Cardiac muscle cell (in vitro differentiated cells and primary cell): ENCODE results near the gene ARFGAP3. TPM values are rescaled to one million over a fixed set of nuclear protein-coding genes. Genes with fewer than 3 reads are reported as not detected.

ENCODE experiments used
- DNase-seq, 2 donors: peaks; one replicate each; pipeline versions ENCODE4 v3.0.0 to v3.0.0-alpha.2; 2010 to 2017; ENCODE audit warnings: low read depth in 1 of 2, low spot score in 1 of 2
- H3K27ac ChIP-seq: fragments of 200-600 bp; sonication (generic); 2 replicates; pipeline ENCODE4 v1.5.1; 2016
- H3K27me3 ChIP-seq: fragments of 200-600 bp; sonication (generic); 2 replicates; pipeline ENCODE4 v1.6.0; 2016; ENCODE audit warnings: control low read depth
- H3K36me3 ChIP-seq: fragments of 200-600 bp; sonication (generic); 2 replicates; pipeline ENCODE4 v1.5.1; 2016; ENCODE audit warnings: control low read depth
- H3K4me1 ChIP-seq: fragments of 200-600 bp; sonication (generic); 2 replicates; pipeline ENCODE4 v1.8.1; 2017; ENCODE audit warnings: low read depth, mild to moderate bottlenecking, mixed run types
- H3K4me3 ChIP-seq: fragments of 200-600 bp; sonication (generic); 2 replicates; pipeline ENCODE4 v1.5.1; 2016; ENCODE audit warnings: mild to moderate bottlenecking
- H3K9me3 ChIP-seq: fragments of 200-600 bp; sonication (generic); 2 replicates; pipeline ENCODE4 v1.5.1; 2017; ENCODE audit warnings: low read depth, mild to moderate bottlenecking, control low read depth
- CTCF ChIP-seq: IDR thresholded peaks from 2 replicates; pipeline ENCODE4 v1.5.1; 2012; ENCODE audit warnings: low read depth, mild to moderate bottlenecking, low read length
- polyA plus RNA-seq: library from polyadenylated mRNA; unstranded; fragments of >200 nt; fragmentation: Nextera tagmentation; extraction: Ambion mirVana; gene quantifications from 2 replicates; pipeline ENCODE4 v1.2.1, GENCODE V29; 2016
- total RNA-seq: library from RNA; depleted of rRNA; stranded (reverse); fragments of >200 nt; gene quantifications from 2 replicates; pipeline ENCODE4 v1.2.3, GENCODE V29; 2016

ARFGAP3 gene
- total and polyA plus RNA-seq, 2 experiments from 2014 or later = 26.3 to 38.2 TPM

DNA sequence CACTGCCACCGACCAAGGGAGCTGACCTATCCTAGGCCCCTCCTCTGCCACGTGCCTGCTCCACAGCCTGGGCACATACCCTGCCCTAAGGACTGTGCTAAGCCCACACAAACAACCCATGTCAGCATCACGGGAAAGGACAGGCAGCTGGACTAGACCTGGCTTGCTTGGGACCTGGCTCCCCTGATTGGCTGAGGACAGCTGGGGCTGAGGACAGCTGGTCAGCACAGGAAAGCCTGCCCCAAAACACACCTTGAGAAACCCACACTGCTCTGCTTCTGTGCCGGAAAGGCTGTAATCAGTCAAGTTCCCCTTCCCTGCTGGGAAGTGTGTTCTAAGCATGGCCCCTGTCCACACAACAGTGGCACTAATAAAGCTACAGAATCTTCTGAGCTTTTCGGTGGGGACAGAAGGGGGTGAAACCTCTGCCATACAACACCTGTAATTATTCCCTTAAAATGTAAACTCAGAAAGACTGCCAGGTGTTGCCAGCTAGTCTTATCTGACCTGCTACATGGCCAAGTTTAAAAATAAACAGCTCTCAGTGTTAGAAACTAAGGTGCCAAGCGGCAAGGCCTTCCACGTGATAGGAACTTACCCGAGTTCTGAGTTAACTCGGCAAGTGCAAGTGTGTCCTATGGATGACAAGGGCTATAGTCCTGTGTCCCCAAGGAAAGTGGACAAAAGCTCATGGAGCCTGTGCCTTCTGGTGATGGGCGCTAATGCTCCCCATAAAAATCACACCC is 35.7 kb upstream of the ARFGAP3 start:
- Histone ChIP-seq H3K27ac (no peak overlapping the region), H3K4me3 (no peak overlapping the region), H3K4me1 (peaks cover 3% of the 10 kb centered on the region), H3K36me3 (peaks cover 9% of the 10 kb centered on the region), H3K9me3 (no peaks in the 10 kb centered on the region), H3K27me3 (no peaks in the 10 kb centered on the region)
- TF ChIP-seq CTCF = no peak
- no peak for DNase-seq

DNA sequence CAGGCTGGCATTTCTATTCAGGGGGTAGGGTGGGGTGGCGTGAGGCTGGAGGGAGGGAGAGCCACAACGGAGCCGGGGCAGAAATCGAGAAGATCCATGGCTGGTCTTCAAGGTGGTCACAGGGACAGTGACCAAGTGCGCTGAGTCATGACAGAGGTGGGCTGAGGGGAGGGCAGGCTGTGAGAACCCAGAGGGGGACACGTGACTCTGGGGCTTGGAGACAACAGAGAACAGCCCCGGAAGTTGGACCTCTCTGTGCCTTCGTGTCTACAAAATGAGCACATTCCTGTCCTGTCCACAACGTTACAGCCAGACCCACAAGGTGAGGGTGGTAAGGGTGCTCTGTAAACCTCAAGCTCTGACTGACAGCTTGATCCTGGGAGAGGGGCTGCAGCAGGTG is 35.1 kb upstream of the ARFGAP3 start:
- TF ChIP-seq CTCF = no peak
- Histone ChIP-seq H3K4me1 (peaks cover 3% of the 10 kb centered on the region), H3K4me3 (no peak overlapping the region), H3K27me3 (no peaks in the 10 kb centered on the region), H3K9me3 (no peaks in the 10 kb centered on the region), H3K36me3 (peaks cover 9% of the 10 kb centered on the region), H3K27ac (no peak overlapping the region)
- no peak for DNase-seq

GRCh38 chr22:42891696-42892095 is 34.6 kb upstream of the ARFGAP3 start:
- Histone ChIP-seq H3K4me1 (peaks cover 3% of the 10 kb centered on the region), H3K27ac (no peak overlapping the region), H3K27me3 (no peaks in the 10 kb centered on the region), H3K9me3 (no peaks in the 10 kb centered on the region), H3K4me3 (no peak overlapping the region), H3K36me3 (peaks cover 9% of the 10 kb centered on the region)
- TF ChIP-seq CTCF = no peak
- no peak for DNase-seq

DNA sequence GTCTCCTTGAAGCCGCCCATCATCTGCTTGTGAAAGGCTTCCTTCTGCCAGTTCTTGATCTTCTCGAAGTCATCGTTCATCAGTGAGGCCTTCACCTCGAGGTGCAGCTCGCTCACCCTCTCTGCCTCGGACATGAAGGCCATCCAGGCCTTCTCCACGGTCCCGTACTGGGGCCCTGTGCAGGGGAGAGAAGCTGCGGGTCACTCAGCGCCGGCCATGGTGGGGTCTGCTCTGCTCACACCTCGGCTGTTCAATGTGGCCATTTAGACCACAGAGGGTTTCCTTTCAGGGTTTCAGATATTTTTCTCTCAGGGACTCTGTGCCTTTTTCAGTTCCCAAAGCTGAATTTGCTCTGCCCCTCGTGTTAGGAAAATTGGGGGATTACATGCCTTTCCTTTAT is 33.9 kb upstream of the ARFGAP3 start:
- no peak for TF ChIP-seq CTCF
- H3K36me3 ChIP-seq = peaks cover 9% of the 10 kb centered on the region
- H3K4me1 ChIP-seq = peaks cover 3% of the 10 kb centered on the region
- no peaks in the 10 kb centered on the region for H3K9me3 ChIP-seq
- H3K4me3 ChIP-seq = no peak overlapping the region
- H3K27ac ChIP-seq = no peak overlapping the region
- no peak for DNase-seq
- no peaks in the 10 kb centered on the region for H3K27me3 ChIP-seq

DNA sequence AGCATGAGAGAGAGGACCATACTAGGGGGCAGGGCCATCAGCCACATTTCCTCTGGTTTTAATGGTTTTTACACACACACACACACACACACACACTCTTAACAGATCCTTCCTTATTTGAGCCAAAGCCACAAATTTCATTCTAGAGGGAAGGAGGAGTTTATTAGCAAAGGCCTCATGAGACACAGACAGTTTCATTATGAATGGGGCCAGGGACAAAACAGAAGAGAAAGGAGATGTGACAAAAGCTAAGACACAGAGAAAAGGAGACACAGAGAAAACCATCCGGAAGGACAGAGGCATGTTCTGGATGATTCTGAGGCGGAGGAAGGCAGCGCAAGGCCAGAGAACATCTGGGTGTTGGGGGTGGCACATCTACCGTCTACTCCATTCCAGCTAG is 32.2 kb upstream of the ARFGAP3 start:
- no peak for TF ChIP-seq CTCF

More for the DNA sequence above, 32.2 kb upstream of the ARFGAP3 start:
- peaks cover 13% of the 10 kb centered on the region for H3K36me3 ChIP-seq
- no peaks in the 10 kb centered on the region for H3K9me3 ChIP-seq
- no peak overlapping the region for H3K4me3 ChIP-seq
- DNase-seq = no peak
- no peaks in the 10 kb centered on the region for H3K27me3 ChIP-seq
- no peak overlapping the region for H3K27ac ChIP-seq
- no peaks in the 10 kb centered on the region for H3K4me1 ChIP-seq
